Measurements from ENCODE around the gene ALG14.

GRCh38 chr1:95073446-95073845 is 695 bp upstream of the ALG14 start:
- TF ChIP-seq, protein P1, sequence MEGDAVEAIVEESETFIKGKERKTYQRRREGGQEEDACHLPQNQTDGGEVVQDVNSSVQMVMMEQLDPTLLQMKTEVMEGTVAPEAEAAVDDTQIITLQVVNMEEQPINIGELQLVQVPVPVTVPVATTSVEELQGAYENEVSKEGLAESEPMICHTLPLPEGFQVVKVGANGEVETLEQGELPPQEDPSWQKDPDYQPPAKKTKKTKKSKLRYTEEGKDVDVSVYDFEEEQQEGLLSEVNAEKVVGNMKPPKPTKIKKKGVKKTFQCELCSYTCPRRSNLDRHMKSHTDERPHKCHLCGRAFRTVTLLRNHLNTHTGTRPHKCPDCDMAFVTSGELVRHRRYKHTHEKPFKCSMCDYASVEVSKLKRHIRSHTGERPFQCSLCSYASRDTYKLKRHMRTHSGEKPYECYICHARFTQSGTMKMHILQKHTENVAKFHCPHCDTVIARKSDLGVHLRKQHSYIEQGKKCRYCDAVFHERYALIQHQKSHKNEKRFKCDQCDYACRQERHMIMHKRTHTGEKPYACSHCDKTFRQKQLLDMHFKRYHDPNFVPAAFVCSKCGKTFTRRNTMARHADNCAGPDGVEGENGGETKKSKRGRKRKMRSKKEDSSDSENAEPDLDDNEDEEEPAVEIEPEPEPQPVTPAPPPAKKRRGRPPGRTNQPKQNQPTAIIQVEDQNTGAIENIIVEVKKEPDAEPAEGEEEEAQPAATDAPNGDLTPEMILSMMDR (IDR thresholded peaks at IDR 0.05): no peak
- TF ChIP-seq POLR2A (IDR thresholded peaks at IDR 0.05): no peak

Measured in lower leg skin (tissue), 3 donors.